C4-2B (cell line): Measurements from ENCODE around the gene UBL4A.

ENCODE experiments used
- CTCF ChIP-seq: fragments of 450-650 bp; conservative IDR thresholded peaks from 2 replicates; pipeline ENCODE4 v1.5.1; 2017; ENCODE audit warnings: mild to moderate bottlenecking
- ZFX ChIP-seq: fragments of 450-650 bp; IDR thresholded peaks from 2 replicates; pipeline ENCODE4 v1.6.1; 2017

GRCh38 chrX:154437971-154438893 is 48.2 kb downstream of the UBL4A start:
- TF ChIP-seq CTCF (no peak), ZFX (no peak)
